ENCODE data around the gene PGS1.
A peak's percentile ranks its signal among the peaks of the same experiment; 100 is the strongest.

PGS1 gene

GRCh38 chr17:78387977-78388941, 9.8 kb downstream of the PGS1 start:
- DNase-seq: no peak

- peak; percentile 57 for DNase-seq
These were observed 12.0 kb downstream of the PGS1 start for GRCh38 chr17:78390241-78391050.

- DNase-seq: no peak
These were observed 12.6 kb downstream of the PGS1 start for GRCh38 chr17:78391051-78391431.

GRCh38 chr17:78391843-78392242, 13.4 kb downstream of the PGS1 start:
- DNase-seq: peak; percentile 17

- DNase-seq: no peak
These were observed 13.8 kb downstream of the PGS1 start for GRCh38 chr17:78392295-78392694.

- no peak for DNase-seq
These were observed 15.1 kb downstream of the PGS1 start for GRCh38 chr17:78393575-78393974.

GRCh38 chr17:78394209-78394608, 15.8 kb downstream of the PGS1 start:
- no peak for DNase-seq

- DNase-seq: no peak
These were observed 16.7 kb downstream of the PGS1 start for GRCh38 chr17:78395155-78395554.

GRCh38 chr17:78396441-78397337, 18.2 kb downstream of the PGS1 start:
- DNase-seq: no peak

GRCh38 chr17:78397681-78398101, 19.2 kb downstream of the PGS1 start:
- peak; percentile 16 for DNase-seq

- no peak for DNase-seq
These were observed 19.9 kb downstream of the PGS1 start for GRCh38 chr17:78398390-78398789.

GRCh38 chr17:78399028-78399692, 20.7 kb downstream of the PGS1 start:
- DNase-seq: no peak

GRCh38 chr17:78399693-78400144, 21.3 kb downstream of the PGS1 start:
- DNase-seq: no peak

GRCh38 chr17:78400581-78401240, 22.3 kb downstream of the PGS1 start:
- DNase-seq: no peak

- no peak for DNase-seq
These were observed 22.8 kb downstream of the PGS1 start for GRCh38 chr17:78401246-78401645.

GRCh38 chr17:78401891-78402290, 23.4 kb downstream of the PGS1 start:
- no peak for DNase-seq

- DNase-seq: no peak
These were observed 25.4 kb downstream of the PGS1 start for GRCh38 chr17:78403822-78404221.

GRCh38 chr17:78406396-78406795, 27.9 kb downstream of the PGS1 start:
- no peak for DNase-seq

GRCh38 chr17:78406920-78407319, 28.5 kb downstream of the PGS1 start:
- no peak for DNase-seq

GRCh38 chr17:78407387-78408000, 29.0 kb downstream of the PGS1 start:
- no peak for DNase-seq

GRCh38 chr17:78408476-78409050, 30.1 kb downstream of the PGS1 start:
- DNase-seq: no peak

Measured in T1000 (cell line).